Transverse colon (tissue), 4 donors: Measurements from ENCODE around the gene LNX1.

Experiments
- CTCF ChIP-seq, 5 experiments: fragments of 200-600 bp in 3 of 5; fragments of 450-650 bp in 2 of 5; sonication (generic) in 3 of 5; IDR thresholded peaks; 1 replicate in 2 of 5; 2 replicates in 3 of 5; pipeline ENCODE4 v1.5.1; 2016 to 2017; ENCODE audit warnings: antibody characterized with exemption in 5 of 5, inconsistent platforms in 3 of 5, mild to moderate bottlenecking in 2 of 5, moderate library complexity in 1 of 5
- POLR2A ChIP-seq: fragments of 450-650 bp; IDR thresholded peaks from one replicate; pipeline ENCODE4 v1.6.1; 2016; ENCODE audit warnings: antibody characterized with exemption, mild to moderate bottlenecking, moderate library complexity
- POLR2AphosphoS5 ChIP-seq, 3 donors: sonication (generic); formaldehyde crosslinking; IDR thresholded peaks; one replicate each; pipeline ENCODE4 v1.6.1; 2016; ENCODE audit warnings: antibody characterized with exemption in 3 of 3

GRCh38 chr4:53508446-53508845, 82.8 kb downstream of the LNX1 start:
- TF ChIP-seq CTCF (IDR thresholded peaks at IDR 0.05) (no peak), POLR2A (no peak), POLR2AphosphoS5 (IDR thresholded peaks at IDR 0.05) (no peak)
